ENCODE data around the gene DPY19L1.
"Not testable (repeated sequence)": the region's sequence is repeated elsewhere in the genome, so short reads cannot be mapped to it uniquely, and the experiment has no call there.

DPY19L1 gene

DNA sequence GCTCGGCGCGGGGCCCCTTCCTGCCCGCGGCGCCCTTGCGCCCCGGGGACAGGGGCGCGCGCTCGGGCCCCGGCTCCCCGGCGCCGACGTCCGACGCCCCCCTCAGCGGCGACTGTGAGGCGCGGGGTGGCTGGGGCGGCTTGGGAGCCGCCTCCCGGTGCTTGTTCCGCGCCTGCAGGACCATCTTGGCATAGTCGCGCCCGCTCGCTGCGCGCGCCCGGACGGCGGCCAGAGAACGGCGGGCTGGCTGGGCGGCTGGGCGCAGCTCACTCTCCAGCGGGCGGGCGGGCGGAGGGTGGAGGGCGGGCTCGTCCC, at the start of gene DPY19L1:
DPY19L1 (minus strand) TSS at position 275 of the 315 bp plus-strand sequence; CDS start at position 184, 91 bp downstream.
- no peak for DNase-seq (ENCODE audit: low read depth)

DNA sequence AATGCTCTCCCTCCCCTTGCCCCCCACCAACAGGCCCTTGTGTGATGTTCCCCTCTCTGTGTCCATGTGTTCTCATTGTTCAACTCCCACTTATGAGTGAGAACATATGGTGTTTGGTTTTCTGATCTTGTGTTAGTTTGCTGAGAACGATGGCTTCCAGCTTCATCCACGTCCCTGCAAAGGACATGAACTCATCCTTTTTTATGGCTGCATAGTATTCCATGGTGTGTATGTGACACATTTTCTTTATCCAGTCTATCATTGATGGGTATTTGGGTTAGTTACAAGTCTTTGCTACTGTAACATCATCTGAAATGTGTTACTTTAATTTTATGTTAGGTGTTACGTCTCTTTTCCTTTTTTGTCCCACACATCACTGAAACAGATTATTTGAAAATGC, 42.2 kb upstream of the DPY19L1 start:
- DNase-seq (ENCODE audit: low read depth), result not testable (repeated sequence)

DNA sequence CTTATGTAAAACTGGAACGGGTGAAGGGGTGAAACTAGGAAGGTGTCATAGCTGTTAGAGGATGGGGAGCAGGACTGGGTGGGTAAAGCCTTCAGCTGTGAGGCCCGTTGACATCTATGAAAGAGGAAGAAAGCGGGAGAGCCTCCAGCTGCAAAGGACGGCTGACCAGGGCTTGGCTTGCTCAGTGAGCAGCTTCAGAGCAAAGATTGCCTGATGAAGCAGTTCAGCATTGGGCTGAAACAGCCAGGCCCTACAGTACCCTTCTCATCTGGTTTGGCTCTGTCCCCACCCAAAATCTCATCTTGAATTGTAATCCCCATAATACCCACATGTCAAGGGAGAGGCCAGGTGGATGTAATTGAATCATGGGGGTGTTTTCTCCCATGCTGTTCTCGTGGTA, 36.7 kb upstream of the DPY19L1 start:
- DNase-seq (ENCODE audit: low read depth), result not testable (repeated sequence)

DNA sequence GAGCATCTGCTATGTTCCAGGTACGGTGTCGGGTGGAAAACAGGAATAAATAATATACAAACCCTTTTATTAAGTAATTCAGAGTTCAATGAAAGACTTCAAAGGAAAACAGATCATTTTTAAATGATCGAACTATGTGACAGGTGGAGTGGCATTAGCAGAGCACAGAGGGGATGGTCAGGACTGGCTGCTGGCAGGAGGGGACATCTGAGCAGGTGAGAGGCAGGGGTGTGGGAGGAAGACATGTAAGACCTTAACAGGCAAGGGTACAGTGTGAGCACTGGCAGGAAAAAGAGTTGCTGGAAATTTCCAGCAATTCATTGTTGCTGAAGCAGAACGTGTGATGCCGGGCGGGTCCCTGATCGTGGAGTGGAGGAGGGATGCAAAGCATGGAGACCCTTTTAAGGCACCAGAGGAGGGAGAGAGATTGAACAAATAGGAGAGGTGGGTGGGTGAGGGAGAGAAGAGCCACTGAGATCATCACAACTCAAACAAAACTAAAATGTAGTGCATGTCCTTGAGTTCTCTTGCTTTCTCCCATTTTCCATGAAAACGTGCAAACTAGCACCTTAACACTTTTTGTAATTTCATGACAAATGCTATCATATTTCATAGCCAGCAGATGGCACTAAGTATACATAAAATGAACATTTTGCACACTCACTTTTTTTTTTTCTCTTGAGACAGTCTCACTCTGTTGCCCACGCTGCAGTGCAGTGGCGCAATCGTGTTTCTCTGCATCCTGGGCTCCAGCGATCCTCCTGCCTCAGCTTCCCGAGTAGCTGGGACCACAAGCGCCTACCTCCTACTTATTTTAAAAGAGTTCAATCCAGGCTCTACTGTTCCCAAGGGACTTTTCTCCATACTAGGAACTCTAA, 35.9 kb upstream of the DPY19L1 start:
- not testable (repeated sequence) for DNase-seq (ENCODE audit: low read depth)

DNA sequence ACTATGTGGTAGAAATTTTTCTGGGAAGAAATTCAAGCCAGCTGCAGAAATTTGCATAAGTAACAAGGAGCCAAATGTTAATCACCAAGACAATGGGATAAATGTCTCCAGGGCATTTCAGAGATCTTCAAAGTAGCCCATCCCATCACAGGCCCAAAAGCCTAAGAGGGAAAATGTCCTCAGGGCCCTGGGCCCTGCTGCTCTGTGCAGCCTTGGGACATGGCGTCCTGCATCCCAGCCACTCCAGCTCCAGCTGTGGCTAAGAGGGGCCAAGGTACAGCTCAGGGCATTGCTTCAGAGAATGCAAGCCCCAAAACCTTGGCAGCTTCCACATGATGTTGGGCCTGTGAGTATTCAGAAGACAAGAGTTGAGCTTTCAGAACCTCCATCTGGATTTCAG, 31.8 kb upstream of the DPY19L1 start:
- DNase-seq (ENCODE audit: low read depth), result not testable (repeated sequence)

DNA sequence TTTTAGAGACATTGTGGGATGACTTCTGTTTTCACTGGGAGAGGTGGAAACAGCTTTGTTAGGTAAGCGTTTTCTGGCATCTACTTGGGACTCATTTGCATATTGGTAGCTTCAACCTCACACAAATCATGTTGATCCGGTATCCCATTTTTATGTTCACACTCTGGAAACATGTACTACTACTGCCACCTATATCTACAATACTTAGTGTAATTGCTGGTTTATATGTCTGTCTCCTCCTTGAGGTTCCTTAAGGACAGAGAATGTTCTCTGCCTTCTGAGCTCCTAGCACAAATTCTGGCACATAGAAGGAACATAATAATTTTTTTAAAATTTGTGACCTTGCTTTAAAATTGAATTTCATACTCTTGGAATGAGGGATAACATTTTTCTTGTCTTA, 28.1 kb upstream of the DPY19L1 start:
- not testable (repeated sequence) for DNase-seq (ENCODE audit: low read depth)

DNA sequence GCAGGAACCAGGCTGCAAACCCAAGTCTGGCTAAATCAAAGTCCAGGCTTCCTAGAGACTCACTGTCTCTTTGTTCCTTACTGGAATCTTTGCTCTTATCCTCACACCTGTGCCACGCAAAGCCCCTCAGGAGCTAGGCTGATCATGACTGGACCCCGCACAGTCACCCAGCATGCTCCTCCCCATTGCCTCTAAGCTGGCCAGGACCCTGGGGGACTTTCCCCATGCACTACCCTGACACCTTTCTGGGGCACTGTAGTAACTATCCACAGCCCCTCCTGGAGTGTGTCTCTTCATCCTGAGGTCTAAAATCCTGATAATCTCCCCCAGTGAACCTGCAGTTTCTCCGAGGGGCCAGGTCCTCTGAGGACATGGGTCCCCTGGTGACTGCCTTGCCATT, 21.3 kb upstream of the DPY19L1 start:
- not testable (repeated sequence) for DNase-seq (ENCODE audit: low read depth)

DNA sequence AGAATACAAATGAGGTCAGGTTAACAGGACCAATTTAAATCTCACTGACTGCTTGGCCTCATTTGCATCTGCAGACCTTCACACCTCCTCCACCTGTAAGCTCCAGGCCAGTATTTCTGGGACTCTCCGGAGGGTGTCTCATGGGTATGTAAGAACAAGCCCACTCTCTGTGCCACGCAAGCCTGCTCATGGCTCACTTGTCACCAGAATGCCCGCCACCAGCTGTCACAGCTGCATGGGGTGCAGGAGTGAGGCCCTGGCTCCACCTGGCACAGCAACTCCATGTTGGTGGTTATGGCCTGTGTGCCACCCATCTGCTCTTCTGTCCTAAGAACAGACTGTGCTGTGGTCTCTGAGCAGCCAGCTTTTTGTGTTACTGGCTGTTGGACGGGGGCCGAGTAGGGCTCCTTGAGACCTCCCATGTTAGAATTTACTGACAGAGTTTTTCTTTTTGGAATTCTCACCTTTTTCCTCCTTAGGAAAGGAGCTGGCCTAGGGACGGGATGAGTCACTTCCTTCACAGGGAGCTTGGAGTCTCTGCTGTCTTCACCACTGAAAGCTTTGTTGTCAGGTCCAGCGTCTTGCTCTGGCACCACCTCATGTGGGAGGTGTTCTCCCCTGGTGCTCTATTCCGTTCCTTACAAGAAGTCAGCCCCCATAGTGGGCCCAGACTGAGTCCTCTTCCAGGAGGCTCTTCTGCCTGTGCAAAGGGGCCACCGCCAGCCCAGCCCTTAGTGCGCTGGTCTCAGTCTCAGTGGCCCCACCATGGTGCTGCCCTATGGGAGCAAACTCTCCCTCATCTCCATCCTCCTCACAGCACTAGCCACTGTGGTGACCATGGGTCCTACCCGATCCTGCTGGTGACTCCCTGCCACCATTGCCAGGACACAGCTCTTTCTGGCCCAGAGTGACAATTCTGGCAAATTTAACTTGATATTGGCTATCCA, 20.5 kb upstream of the DPY19L1 start:
- DNase-seq (ENCODE audit: low read depth), result not testable (repeated sequence)

DNA sequence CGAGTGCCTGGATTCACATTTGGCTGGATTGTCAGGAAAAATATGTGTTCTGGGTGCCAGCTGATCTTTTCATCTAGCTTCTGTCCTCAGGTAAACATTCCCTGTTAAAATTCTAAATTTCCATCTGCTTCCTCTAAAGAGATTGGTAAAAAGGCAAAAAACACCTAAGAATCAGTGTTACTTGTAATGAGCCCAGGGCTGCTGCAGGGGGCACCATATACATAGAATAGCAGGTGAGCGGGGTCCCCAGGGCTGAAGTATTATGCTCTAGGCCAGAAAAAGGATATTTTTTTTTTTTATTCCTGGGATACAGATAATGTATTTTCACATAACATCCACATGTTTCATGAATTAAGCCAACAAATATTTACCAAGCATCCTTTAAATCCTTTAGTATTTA, 18.4 kb upstream of the DPY19L1 start:
- not testable (repeated sequence) for DNase-seq (ENCODE audit: low read depth)

DNA sequence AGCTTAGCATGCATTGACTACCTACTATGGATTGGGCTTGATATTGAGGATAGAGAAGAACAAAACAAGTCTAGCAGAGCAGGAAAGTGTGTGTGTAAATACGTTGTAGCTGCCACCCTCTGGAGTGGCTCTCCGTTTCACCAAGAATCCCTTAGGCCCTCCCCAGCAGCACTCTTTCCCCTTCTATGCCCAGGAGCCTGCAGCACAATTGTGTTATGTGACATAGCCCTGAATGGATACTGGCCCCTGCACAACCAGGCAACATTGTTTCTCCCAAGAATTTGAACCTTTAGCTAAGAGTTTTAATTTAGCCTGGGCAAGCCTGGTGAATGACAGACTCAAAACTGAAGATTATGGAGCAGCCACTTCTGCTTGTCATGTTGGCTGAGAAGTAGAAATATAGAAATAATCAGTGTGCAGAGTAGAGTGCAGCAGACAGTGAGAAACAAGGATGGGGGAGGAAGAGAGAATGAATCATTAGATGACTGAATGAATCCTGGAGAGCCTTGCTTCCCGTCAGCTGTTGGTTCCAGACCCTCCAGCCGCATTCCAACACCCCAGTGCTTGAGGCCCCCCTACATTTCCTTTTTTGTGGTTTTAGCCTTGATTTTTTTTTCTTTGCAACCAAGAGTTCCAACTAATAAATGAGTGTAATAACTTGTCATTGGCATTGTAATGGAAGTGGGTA, 16.3 kb upstream of the DPY19L1 start:
- not testable (repeated sequence) for DNase-seq (ENCODE audit: low read depth)

DNA sequence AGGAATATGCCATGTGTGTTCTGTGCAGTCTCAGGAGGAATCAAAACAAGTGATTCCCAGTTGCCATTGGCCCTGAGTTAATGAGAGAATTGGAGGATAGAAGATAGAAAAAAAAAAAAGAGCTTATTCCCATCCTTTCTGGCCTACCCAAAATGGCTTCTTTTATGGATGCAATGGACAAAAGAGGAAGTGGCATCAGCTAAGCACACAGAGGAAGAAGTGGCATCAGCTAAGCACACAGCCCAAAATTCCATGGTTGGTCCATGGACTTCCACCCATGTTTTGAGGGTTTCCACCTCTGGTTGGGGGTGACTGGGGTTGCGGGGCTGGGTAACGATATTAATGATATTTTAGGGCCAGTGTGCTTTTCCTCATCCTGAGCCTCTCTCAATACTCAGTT, 11.1 kb upstream of the DPY19L1 start:
- not testable (repeated sequence) for DNase-seq (ENCODE audit: low read depth)

DNA sequence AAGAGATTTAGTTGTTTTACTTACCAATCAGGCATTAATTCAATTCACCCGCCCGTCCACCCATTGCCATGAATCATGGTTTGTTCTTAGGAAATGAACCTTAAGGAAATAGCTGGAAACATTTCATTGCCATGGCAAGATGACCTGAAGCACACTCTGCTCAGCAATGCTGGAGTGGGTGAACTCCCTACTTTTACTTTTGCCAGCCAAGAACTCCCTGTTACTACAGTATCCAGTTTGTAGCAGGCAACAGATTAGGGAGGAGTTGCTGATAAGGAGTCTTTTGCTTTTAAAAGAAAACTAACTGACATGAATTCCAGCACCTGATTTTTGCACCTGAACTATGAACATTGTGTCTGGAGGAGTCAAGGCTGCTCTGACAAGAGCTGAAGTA, 10.6 kb upstream of the DPY19L1 start:
- DNase-seq (ENCODE audit: low read depth), result not testable (repeated sequence)

DNA sequence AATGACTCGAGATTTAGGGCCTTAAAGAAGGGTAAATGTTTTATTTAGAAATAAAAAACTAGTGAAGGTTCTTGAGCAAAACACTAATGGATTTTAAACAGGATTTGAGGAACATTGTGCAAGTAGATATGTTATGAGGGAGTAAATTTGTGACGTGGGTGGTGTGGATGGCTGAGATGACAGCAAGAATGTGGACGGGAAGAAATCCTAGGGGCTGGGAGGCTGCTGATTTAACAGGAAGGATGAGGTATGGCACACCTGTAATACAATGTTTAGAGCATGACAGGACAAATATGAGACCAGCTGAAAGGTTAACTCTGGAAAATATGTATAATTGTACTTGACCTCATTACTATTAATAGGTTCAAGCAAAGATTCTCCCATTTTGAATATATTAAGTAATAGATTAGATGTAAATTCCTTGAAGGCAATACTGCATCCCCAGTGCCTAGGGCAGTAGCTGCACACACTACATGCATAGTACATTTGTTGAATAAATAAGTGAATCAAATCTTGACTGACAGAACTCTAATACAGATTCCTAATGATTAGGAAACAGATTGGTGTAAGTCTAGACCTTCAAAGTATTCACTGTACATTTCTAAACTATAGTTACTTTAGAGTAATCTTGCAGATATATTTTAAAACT, 10.1 kb upstream of the DPY19L1 start:
- DNase-seq (ENCODE audit: low read depth), result not testable (repeated sequence)

DNA sequence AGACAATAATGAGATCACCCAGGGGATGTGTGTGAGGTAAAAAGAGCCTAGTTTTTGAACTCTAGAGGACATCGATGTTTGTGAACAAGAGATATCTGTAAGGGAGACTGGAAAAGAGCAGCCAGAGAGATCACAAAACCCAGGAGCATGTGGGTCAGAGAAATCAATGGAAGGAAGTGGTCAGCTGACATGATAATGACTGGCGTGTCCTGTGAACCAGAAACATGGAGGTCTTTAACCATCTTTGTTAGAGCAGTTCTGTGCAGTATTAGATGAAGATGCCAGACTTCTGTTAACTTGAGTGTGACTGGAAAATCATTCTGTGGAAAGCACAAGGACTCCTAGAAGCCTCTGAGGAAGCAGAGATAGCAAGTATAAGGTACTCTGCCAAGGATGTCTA, 6.0 kb upstream of the DPY19L1 start:
- not testable (repeated sequence) for DNase-seq (ENCODE audit: low read depth)

DNA sequence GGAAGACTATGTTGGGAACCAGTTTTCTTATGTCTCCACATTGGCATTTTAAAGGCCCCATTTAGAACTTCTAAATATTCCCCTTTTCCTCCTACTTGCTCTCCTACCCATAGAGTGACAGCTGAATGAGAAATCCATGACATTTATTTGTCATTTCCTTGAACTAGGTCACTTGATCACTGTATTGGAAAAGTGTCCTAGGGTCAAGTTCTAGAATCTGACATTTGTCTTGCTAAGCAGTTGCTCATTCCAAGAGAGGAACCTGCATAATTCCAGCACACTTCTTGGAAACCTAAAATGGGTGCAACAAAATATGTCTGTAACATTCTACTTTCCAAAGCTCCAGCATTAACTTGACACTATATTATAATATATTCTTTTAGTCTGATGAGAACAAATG, 3.6 kb upstream of the DPY19L1 start:
- no peak for DNase-seq (ENCODE audit: low read depth)

DNA sequence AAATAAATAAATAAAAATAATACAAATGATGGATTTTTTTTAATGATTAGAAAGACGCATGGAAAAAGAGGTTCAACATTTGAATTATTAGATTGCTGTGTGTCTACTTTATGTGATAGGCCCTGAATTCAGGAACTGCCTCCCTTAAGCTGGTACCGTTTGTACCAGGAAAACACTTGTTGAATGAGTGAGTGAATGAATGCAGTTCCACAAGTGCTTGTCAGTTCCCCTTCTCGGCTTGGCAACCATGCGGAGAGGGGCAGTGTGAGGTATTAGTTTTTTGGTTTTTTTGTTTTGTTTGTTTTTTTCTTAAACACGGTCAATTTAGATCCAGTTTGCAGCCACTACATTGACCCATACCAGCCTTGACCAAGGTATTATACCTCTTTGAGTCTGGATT, 2.1 kb upstream of the DPY19L1 start:
- DNase-seq (ENCODE audit: low read depth), result no peak

DNA sequence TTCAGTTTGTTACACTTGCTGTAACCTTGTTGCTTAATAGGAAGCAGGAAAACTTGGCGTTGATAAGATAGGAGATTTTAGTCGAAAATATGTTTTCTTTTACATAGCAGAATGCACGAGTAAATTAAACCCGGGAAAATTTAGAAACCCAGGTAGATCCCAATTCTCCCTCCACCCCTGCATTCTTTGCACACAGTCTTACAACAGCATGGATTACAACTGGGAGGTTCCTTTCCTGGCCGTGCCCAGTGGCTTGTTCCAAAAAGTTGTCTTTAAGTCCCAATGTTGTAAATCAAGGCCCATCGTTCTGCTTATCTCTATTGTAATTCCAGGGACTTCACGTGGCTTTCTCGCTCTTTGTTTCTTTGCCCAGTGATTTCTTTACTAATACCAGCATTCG, 1.1 kb upstream of the DPY19L1 start:
- no peak for DNase-seq (ENCODE audit: low read depth)

DNA sequence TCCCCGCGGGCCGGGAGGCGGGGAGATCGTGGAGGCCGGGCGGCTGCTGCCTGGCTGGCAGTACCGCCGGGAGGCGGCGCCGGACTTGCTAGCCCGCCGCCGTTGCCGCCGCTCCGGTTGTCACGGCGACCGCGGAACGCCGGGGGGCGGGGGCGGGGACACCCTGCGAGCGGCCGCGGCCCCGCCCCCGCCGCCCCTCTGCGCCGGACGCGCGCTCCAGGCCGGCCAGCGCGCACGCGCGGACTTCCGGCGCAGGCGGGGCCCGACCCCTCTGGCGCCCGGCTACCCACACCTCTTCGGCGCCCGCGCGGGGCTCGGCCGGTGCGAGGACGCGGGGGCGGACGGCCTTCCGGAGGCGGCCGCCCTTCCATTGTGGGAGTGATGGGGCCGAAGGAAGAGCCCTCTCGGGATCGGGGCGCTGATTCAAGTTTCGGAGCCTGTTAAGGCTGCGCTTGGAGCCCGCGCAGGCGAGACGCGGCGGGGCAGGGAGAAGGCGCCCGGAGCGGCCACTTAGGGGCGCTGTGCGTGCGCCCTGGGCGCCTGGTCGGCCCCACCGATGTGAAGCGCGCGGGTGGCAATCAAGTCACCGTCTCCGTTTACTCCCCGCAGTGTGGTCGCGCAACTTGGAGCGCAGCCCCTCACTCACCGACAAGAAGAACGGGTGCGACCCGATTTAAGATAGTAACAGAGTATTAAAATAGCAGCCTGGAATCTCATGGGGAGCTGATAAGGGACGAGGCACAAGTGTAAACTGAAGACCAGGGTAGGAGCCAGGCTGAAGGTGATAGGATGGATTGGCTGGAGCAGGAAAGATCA, 449 bp upstream of the DPY19L1 start:
- peak; percentile 80 for DNase-seq (ENCODE audit: low read depth)

DNA sequence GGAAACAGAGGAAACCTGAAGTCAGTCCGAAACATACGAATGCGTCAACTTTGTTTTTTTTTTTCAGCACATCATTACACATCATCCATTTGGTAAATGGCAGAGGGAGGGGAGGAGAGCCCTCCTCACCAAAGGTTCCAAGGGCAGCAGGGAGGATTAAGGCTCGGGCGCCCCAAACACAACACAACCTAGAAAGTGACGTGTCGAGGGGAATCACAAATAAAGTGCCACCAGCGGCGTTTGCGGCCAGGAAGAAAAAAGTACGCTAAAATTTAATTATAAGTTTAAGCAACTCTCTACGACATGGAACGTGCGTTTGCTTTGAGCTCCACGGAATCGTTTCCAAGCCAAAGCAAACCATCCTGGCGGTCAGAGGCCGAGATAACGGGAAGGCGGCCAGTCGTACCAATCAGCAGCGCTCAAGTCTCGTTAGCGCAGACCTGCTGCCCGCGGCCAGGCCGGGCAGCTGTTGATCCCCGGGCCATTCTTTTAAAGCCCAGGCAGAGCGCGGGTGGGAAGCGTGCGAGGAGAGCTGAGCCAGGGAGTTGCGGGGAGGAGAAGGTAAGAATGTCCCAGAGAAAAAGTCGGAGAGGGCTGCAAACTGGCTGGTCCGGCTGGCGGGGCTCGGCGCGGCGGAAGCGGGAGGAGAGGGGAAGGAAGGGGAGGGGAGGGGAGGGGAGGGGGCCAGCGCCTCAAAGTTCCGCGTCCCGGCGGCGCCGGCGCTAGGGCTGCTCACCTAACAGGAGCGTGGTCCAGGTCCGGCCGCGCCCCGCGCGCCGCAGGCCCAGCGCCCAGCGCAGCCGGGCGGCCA, 719 bp downstream of the DPY19L1 start:
- peak; percentile 12 for DNase-seq (ENCODE audit: low read depth)

DNA sequence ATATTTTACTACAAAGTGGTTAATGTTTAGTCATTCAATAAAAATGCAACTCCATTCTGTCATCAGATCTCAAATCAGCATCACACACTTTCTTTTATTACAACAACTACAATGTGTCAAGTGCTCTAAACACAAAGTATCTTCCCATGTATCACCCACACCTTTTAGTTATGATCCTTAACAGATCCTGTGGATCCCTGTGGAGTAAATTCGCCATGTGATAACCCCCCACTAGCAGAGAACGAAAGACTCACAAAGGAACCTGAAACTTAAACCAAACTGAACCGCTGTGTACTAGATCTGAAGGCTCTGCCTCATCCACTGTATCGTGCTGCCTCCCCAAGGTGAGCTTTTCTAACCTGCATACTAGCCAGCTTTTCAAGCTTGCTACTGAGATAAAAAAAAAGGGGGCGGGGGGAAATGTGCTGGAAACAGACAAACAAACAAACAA, 1.7 kb downstream of the DPY19L1 start:
- DNase-seq (ENCODE audit: low read depth), result no peak

Data from stimulated activated CD8-positive, alpha-beta memory T cell treated with anti-CD3 and anti-CD28 coated beads, Interleukin-12 subunit alpha, Interleukin-12 subunit beta, amount 100 ng/mL, for 1 hour (primary cell).